ENCODE measurements around the gene RACGAP1. TPM values are rescaled to one million over a fixed set of nuclear protein-coding genes. Genes with fewer than 3 reads are reported as not detected.

RACGAP1 gene
- total RNA-seq, 4 donors from 2014 or later = 5.1 to 29.7 (median 8.5) TPM

DNA sequence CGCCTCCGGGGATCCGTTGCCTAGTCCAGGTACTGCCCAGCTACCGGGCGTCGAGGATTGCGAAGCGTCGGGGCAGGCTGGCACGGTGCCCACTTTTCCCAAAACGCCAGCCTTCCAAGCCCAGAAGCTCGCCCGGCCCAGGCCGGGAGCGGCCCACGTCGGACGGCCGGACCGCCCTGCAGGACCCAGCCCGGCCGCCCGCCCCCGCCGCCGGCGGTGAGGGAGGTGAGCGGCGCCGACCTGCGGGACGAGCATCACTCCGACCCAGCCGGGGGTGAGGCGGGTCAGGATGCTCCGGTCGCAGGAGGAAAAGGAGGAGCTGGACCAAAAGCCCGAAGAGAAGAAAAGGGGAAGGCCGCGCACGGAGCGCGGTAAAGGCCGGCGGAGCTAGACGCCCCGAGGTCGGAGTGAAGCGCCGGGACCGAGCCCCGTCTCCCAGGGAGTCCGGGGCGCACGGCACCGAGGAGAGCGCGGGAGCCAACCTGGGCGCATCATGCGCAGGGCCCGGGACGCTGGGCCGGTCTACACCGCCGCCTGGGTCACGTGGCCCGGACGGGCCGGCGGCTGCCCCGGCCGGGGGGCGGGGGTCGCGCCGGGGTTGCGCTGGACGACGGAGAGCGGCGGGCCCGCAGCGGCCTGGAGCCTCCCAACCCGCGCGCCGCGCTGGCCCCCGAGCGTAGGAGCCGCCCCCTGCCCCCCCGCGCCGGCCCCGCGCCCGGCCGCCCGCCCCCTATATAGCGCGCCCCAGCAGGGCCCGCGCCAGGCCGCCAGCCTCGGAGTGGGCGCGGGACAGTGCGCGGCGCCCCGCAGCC is 64.0 kb downstream of the RACGAP1 start, which contains the start of gene AQP5:
Gene AQP5 (plus strand): TSS at position 762 of the 812 bp plus-strand sequence. CDS start 146 bp downstream, outside the sequence.
- no peak for TF ChIP-seq POLR2A (IDR thresholded peaks at IDR 0.05)
- TF ChIP-seq CTCF (IDR thresholded peaks at IDR 0.05) = no peak
- Histone ChIP-seq H3K27me3 (peaks cover 4 to 20% of the 10 kb centered on the region in 2 donors), H3K27ac (no peak within 1 kb of the TSS), H3K36me3 (no peaks in the 10 kb centered on the region), H3K4me3 (peak within 1 kb of the TSS in 3 of 4 donors; percentile 29 to 33 (median 31)), H3K9me3 (no peaks in the 10 kb centered on the region), H3K4me1 (peaks cover 0 to 7% (median 0%) of the 10 kb centered on the region in 4 donors)
- no peak for DNase-seq

DNA sequence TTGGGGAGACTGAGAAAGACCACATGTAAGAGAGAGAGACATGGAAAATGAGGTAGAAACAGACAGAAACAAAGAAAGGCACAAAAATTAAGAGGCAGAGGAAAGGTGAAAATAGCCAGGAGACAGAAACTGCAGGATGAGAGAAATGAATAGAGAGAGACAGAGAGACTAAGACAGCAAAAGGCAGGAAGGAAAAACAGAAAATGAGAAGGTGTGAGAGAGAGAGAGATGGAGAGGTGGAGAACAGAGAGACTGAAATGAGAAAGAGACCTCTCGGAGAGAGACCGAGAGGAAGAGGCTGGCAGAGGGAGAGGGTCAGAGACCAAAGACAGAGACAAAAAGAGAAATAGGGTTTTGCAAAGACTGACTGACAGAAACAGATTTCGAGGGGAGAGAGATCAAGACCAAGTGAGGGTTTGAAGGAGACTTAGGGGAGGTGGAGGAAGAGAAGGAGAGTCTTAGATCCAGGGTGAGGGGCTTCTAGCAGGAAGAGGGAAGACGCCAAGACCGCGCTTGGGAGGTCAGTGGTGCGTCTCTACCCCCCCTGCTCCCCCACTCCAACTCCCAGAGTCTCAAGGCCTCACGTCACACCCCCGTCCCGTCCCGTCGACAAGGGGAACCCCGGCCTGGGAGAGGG is 64.7 kb downstream of the RACGAP1 start:
- DNase-seq = no peak
- Histone ChIP-seq H3K27ac (no peak overlapping the region), H3K27me3 (peaks cover 4 to 21% of the 10 kb centered on the region in 2 donors), H3K4me1 (peaks cover 0 to 7% (median 0%) of the 10 kb centered on the region in 4 donors), H3K4me3 (peak overlapping the region in 1 of 4 donors; percentile 33), H3K9me3 (no peaks in the 10 kb centered on the region), H3K36me3 (no peaks in the 10 kb centered on the region)
- TF ChIP-seq POLR2A (IDR thresholded peaks at IDR 0.05) (no peak), CTCF (IDR thresholded peaks at IDR 0.05) (no peak)

- Histone ChIP-seq H3K4me3 (no peak overlapping the region), H3K27ac (no peak overlapping the region), H3K4me1 (peaks cover 0 to 7% (median 0%) of the 10 kb centered on the region in 4 donors), H3K36me3 (no peaks in the 10 kb centered on the region), H3K9me3 (no peaks in the 10 kb centered on the region), H3K27me3 (peaks cover 4 to 21% of the 10 kb centered on the region in 2 donors)
- TF ChIP-seq POLR2A (IDR thresholded peaks at IDR 0.05) (no peak), CTCF (IDR thresholded peaks at IDR 0.05) (no peak)
- DNase-seq = peak in 1 of 3 donors; percentile 19
Observed at GRCh38 chr12:49959685-49960473, 65.4 kb downstream of the RACGAP1 start.

GRCh38 chr12:49957570-49957967 is 67.7 kb downstream of the RACGAP1 start:
- H3K9me3 ChIP-seq = no peaks in the 10 kb centered on the region
- H3K4me3 ChIP-seq = no peak overlapping the region
- peaks cover 4 to 21% of the 10 kb centered on the region in 2 donors for H3K27me3 ChIP-seq
- TF ChIP-seq POLR2A (IDR thresholded peaks at IDR 0.05) = no peak
- no peak for TF ChIP-seq CTCF (IDR thresholded peaks at IDR 0.05)
- no peak for DNase-seq
- no peak overlapping the region for H3K27ac ChIP-seq
- H3K4me1 ChIP-seq = peaks cover 0 to 7% (median 0%) of the 10 kb centered on the region in 4 donors
- H3K36me3 ChIP-seq = no peaks in the 10 kb centered on the region
